GM10266 (cell line): ENCODE data around the gene PLK1.

Experiments used
- DNase-seq: peaks from one replicate; pipeline ENCODE4 v3.0.0; 2012; ENCODE audit errors: extremely low spot score
- CTCF ChIP-seq: IDR thresholded peaks from 2 replicates; pipeline ENCODE4 v1.5.1; 2012; ENCODE audit warnings: mild to moderate bottlenecking, low read depth; ENCODE audit not compliant: control insufficient read depth, insufficient read depth; ENCODE audit errors: missing control alignments

PLK1 gene

GRCh38 chr16:23692190-23692837 is 13.6 kb downstream of the PLK1 start:
- no peak for TF ChIP-seq CTCF

GRCh38 chr16:23694265-23694643 is 15.6 kb downstream of the PLK1 start:
- TF ChIP-seq CTCF = no peak
- DNase-seq = no peak

More at GRCh38 chr16:23692190-23692837, 13.6 kb downstream of the PLK1 start:
- DNase-seq = no peak

- no peak for DNase-seq
- TF ChIP-seq CTCF = no peak
Observed at GRCh38 chr16:23694644-23695373, 16.1 kb downstream of the PLK1 start.

GRCh38 chr16:23695756-23696155 is 17.1 kb downstream of the PLK1 start:
- TF ChIP-seq CTCF = no peak
- no peak for DNase-seq

GRCh38 chr16:23699100-23699499 is 20.4 kb downstream of the PLK1 start:
- no peak for TF ChIP-seq CTCF
- no peak for DNase-seq

GRCh38 chr16:23700093-23700492 is 21.4 kb downstream of the PLK1 start:
- no peak for TF ChIP-seq CTCF
- DNase-seq = no peak

GRCh38 chr16:23700509-23700908 is 21.8 kb downstream of the PLK1 start:
- DNase-seq = no peak
- no peak for TF ChIP-seq CTCF
